Upper lobe of left lung (tissue), 6 donors: ENCODE data around the gene HSPB3. TPM values are rescaled to one million over a fixed set of nuclear protein-coding genes. Genes with fewer than 3 reads are reported as not detected.
"Not testable (repeated sequence)": the region's sequence is repeated elsewhere in the genome, so short reads cannot be mapped to it uniquely, and the experiment has no call there.

ENCODE experiments used
- ATAC-seq, 2 donors: fragments of 200-7000 bp; cut with Tn5 transposase; one replicate each; pipeline ENCODE4 v1.9.1; 2022; ENCODE audit warnings: mild to moderate bottlenecking in 2 of 2, moderate library complexity in 2 of 2; ENCODE audit not compliant: low FRiP score in 2 of 2
- DNase-seq, 2 donors: peaks; one replicate each; pipeline ENCODE4 v3.0.0-alpha.2; 2019 to 2020
- H3K27ac ChIP-seq, 4 donors: fragments of 200-600 bp; sonication (generic); one replicate each; pipeline ENCODE4 v1.5.1; 2016 to 2019
- H3K27me3 ChIP-seq, 4 donors: fragments of 200-600 bp; sonication (generic); one replicate each; pipeline ENCODE4 v1.5.1; 2017 to 2019
- H3K36me3 ChIP-seq, 4 donors: fragments of 200-600 bp; sonication (generic); one replicate each; pipeline ENCODE4 v1.5.1; 2016 to 2019
- H3K4me1 ChIP-seq, 4 donors: fragments of 200-600 bp; sonication (generic); one replicate each; pipeline ENCODE4 v1.5.1; 2018 to 2019
- H3K4me3 ChIP-seq, 4 donors: fragments of 200-600 bp; sonication (generic); one replicate each; pipeline ENCODE4 v1.5.1; 2017 to 2019; ENCODE audit warnings: mild to moderate bottlenecking in 2 of 4, moderate library complexity in 1 of 4
- H3K9me3 ChIP-seq, 4 donors: fragments of 200-600 bp; sonication (generic); one replicate each; pipeline ENCODE4 v1.5.1; 2018 to 2019
- EP300 ChIP-seq, 4 donors: sonication (generic); formaldehyde crosslinking; IDR thresholded peaks; one replicate each; pipeline ENCODE4 v1.5.1; 2017; ENCODE audit warnings: antibody characterized with exemption in 4 of 4, control low read depth in 2 of 4
- POLR2A ChIP-seq, 4 donors: fragments of 450-650 bp; IDR thresholded peaks; one replicate each; pipeline ENCODE4 v1.5.1; 2016 to 2017; ENCODE audit warnings: antibody characterized with exemption in 4 of 4, mild to moderate bottlenecking in 2 of 4
- POLR2AphosphoS5 ChIP-seq, 2 donors: sonication (generic); formaldehyde crosslinking; IDR thresholded peaks; one replicate each; pipeline ENCODE4 v1.5.1; 2017; ENCODE audit warnings: antibody characterized with exemption in 2 of 2
- WGBS, 2 donors: methylation state at CpG; one replicate each; pipeline ENCODE4 v1.1.5; 2017 to 2018; 5-methylcytosine and 5-hydroxymethylcytosine counted together
- total RNA-seq, 6 donors: library from RNA; depleted of rRNA in 4 of 6; stranded (reverse); fragments of >200 nt in 4 of 6; gene quantifications; one replicate each; pipeline versions ENCODE4 v1.1.0 to v1.2.1, GENCODE V29; 2016 to 2021
- TF ChIP-seq, protein P1 (sequence below), 6 experiments: fragments of 450-650 bp in 4 of 6; fragments of 200-600 bp in 2 of 6; sonication (generic) in 2 of 6; IDR thresholded peaks; one replicate each; pipeline ENCODE4 v1.5.1; 2016 to 2019; ENCODE audit warnings: antibody characterized with exemption in 6 of 6
- donor health status: DM: no; HTN: no; CAD: no; lungs with moderate emphysema.
- donor health status: DM: no; HTN: yes; CAD: no; lungs with severe emphysema.

Gene HSPB3
- total RNA-seq, 6 donors from 2014 or later, result 0.44 to 3.3 (median 1.6) TPM; not detected in 2

DNA sequence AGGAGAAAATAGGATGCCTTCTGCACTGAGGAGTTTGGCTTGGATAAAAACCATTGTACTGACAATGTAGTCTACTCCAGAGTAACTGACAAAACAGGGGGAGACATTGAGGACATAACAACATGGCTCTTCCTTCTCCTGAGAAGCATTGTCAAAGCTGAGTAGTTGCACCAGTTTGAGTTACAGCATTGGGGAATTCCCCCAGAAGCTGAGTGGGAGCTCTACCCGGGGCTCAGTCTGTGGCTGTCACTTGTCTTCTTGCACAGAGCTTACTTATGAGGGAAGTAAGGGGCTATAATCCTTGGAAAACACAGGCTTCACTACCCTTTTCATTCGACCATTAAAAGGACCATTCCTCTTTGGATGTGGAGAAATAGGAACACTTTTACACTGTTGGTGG is 21.2 kb downstream of the HSPB3 start:
- no peaks in the 10 kb centered on the region for H3K27me3 ChIP-seq
- H3K4me3 ChIP-seq, result no peak overlapping the region
- no peak for DNase-seq
- no peaks in the 10 kb centered on the region for H3K36me3 ChIP-seq
- H3K4me1 ChIP-seq, result no peaks in the 10 kb centered on the region
- WGBS, 2 donors, result 60 to 100% methylated on average over 1 to 2 of the region's 2 CpGs
- TF ChIP-seq, protein P1, sequence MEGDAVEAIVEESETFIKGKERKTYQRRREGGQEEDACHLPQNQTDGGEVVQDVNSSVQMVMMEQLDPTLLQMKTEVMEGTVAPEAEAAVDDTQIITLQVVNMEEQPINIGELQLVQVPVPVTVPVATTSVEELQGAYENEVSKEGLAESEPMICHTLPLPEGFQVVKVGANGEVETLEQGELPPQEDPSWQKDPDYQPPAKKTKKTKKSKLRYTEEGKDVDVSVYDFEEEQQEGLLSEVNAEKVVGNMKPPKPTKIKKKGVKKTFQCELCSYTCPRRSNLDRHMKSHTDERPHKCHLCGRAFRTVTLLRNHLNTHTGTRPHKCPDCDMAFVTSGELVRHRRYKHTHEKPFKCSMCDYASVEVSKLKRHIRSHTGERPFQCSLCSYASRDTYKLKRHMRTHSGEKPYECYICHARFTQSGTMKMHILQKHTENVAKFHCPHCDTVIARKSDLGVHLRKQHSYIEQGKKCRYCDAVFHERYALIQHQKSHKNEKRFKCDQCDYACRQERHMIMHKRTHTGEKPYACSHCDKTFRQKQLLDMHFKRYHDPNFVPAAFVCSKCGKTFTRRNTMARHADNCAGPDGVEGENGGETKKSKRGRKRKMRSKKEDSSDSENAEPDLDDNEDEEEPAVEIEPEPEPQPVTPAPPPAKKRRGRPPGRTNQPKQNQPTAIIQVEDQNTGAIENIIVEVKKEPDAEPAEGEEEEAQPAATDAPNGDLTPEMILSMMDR (IDR thresholded peaks at IDR 0.05), result no peak
- TF ChIP-seq EP300 (IDR thresholded peaks at IDR 0.05) (no peak), POLR2A (IDR thresholded peaks at IDR 0.05) (no peak), POLR2AphosphoS5 (IDR thresholded peaks at IDR 0.05) (no peak)
- no peak overlapping the region for H3K27ac ChIP-seq
- H3K9me3 ChIP-seq, result no peaks in the 10 kb centered on the region
- no peak for ATAC-seq

DNA sequence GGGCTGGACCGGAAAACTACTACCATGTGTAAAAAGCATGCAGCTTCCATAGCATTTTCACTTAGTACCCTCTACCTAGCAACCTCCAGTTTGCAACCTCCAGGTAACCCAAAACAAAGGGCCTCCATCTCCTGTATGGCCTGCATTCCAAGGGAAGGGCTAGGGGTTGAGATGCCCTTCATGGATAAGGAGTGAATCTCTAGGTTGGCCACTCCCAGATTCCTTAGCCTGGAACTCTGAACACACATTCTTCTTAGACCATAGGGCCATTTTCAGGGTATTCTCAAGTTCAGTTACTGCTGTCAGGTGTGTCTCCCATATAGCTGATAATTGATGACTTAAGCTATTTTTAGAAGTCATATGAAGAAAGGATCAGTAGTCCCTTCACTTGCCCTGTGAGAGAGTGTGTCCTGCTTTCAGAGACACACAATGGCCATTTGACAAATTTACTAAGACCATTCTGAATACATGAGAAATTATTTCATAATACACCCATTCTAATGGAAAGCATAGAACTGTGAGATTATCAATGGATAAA is 22.5 kb downstream of the HSPB3 start:
- ATAC-seq (no peak), DNase-seq (no peak)
- Histone ChIP-seq H3K4me1 (no peaks in the 10 kb centered on the region), H3K27me3 (no peaks in the 10 kb centered on the region), H3K9me3 (no peaks in the 10 kb centered on the region), H3K4me3 (no peak overlapping the region), H3K36me3 (no peaks in the 10 kb centered on the region), H3K27ac (no peak overlapping the region)
- WGBS, 2 donors, result 86 to 100% methylated on average over 1 of the region's 1 CpG
- TF ChIP-seq, protein P1 (IDR thresholded peaks at IDR 0.05), result no peak
- TF ChIP-seq EP300 (IDR thresholded peaks at IDR 0.05) (no peak), POLR2A (IDR thresholded peaks at IDR 0.05) (no peak), POLR2AphosphoS5 (IDR thresholded peaks at IDR 0.05) (no peak)

DNA sequence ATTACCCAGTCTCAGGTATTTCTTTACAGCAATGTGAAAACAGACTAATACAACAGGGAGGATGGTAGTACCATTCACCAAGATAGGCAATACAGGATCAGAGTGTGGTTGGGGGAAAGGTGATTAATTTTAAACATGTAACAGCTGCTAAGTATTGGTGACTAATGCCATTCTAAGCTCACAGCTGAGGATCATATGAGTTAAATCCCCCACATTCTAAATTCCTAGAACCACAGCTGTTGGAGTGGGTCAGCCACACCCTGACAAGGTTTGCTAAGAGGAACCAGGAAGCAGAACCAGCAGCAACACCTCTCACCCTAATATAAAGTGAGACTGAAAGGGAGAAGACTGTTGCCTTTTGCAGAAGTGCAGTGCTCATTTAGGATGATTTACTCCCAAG is 24.8 kb downstream of the HSPB3 start:
- TF ChIP-seq EP300 (IDR thresholded peaks at IDR 0.05) (no peak), POLR2AphosphoS5 (IDR thresholded peaks at IDR 0.05) (no peak), POLR2A (IDR thresholded peaks at IDR 0.05) (no peak)
- TF ChIP-seq, protein P1 (IDR thresholded peaks at IDR 0.05), result no peak
- no peak overlapping the region for H3K27ac ChIP-seq
- H3K36me3 ChIP-seq, result no peaks in the 10 kb centered on the region
- H3K4me1 ChIP-seq, result no peaks in the 10 kb centered on the region
- DNase-seq (no peak), ATAC-seq (peak in 1 of 2 donors; percentile 16)
- no peaks in the 10 kb centered on the region for H3K27me3 ChIP-seq
- no peaks in the 10 kb centered on the region for H3K9me3 ChIP-seq
- no peak overlapping the region for H3K4me3 ChIP-seq

DNA sequence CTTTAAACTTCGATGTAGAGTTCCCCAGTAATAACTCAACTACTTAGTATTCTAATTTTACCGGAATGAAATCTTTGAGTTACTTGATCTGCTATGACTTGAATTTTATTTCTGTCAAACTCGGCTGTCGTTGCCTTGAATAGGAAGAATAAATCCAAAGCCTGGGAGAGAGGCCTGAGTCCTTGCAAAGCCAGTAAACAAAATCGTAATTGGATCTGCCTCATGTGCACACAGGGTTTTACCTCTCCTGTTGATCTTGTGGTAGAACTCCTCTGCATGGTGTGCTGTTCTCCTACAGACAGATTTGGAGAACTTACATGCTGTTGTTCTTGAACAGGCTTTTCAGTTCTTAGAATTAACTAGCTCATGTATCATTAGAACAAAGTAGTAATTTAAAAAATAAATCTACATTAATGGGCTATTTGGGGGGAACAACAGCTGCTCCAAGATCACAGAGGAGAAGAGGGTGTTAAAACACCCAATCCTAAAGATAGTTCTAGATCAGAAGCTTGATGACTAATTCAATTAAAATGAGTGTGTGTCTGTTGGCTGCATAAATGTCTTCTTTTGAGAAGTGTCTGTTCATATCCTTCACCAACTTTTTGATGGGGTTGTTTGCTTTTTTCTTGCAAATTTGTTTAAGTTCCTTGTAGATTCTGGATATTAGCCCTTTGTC is 28.9 kb downstream of the HSPB3 start:
- H3K9me3 ChIP-seq, result no peaks in the 10 kb centered on the region
- no peaks in the 10 kb centered on the region for H3K27me3 ChIP-seq
- TF ChIP-seq POLR2A (IDR thresholded peaks at IDR 0.05) (no peak), EP300 (IDR thresholded peaks at IDR 0.05) (no peak), POLR2AphosphoS5 (IDR thresholded peaks at IDR 0.05) (no peak)
- TF ChIP-seq, protein P1 (IDR thresholded peaks at IDR 0.05), result no peak
- peaks cover 0 to 3% (median 0%) of the 10 kb centered on the region in 4 donors for H3K4me1 ChIP-seq
- no peak overlapping the region for H3K4me3 ChIP-seq
- ATAC-seq (no peak), DNase-seq (no peak)
- no peaks in the 10 kb centered on the region for H3K36me3 ChIP-seq
- WGBS, 2 donors, result 79 to 80% methylated on average over 5 of the region's 5 CpGs
- no peak overlapping the region for H3K27ac ChIP-seq

DNA sequence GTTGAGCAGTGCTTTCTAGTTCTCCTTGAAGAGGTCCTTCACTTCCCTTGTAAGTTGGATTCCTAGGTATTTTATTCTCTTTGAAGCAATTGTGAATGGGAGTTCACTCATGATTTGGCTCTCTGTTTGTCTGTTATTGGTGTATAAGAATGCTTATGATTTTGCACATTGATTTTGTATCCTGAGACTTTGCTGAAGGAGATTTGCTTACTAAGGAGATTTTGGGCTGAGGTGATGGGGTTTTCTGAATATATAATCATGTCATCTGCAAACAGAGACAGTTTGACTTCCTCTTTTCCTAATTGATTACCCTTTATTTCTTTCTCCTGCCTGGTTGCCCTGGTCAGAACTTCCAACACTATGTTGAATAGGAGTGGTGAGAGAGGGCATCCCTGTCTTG is 30.2 kb downstream of the HSPB3 start:
- H3K27ac ChIP-seq, DNase-seq, ATAC-seq, H3K4me1 ChIP-seq, H3K27me3 ChIP-seq, H3K36me3 ChIP-seq, H3K9me3 ChIP-seq, H3K4me3 ChIP-seq: not testable (repeated sequence)
